CD4-positive, alpha-beta T cell treated with Interferon gamma for 1 hour (primary cell): Measurements from ENCODE around the gene CFAP299.
"Not testable (repeated sequence)": the region's sequence is repeated elsewhere in the genome, so short reads cannot be mapped to it uniquely, and the experiment has no call there.

ENCODE experiments used
- DNase-seq: peaks from one replicate; pipeline ENCODE4 v3.0.0-alpha.2; 2020

Gene CFAP299

DNA sequence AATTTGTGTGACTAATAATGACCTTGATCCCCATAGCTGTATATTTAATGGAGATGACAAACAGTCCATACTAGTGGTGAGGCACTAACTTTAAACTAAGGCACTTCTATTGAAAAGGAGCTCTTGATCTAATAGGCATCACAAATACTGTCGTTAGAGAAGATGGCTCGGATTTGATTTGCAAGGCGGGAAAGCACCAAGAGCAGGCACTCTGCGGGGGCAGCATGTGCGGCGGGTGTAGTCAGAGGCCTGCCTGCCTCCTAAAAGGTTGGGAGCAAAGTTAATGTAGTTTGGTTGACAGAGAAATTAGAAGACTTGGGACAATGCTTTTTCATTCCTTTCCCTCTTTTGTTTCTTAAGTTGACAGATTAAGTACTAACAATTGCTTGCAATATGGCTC is 278.8 kb downstream of the CFAP299 start:
- DNase-seq = no peak

DNA sequence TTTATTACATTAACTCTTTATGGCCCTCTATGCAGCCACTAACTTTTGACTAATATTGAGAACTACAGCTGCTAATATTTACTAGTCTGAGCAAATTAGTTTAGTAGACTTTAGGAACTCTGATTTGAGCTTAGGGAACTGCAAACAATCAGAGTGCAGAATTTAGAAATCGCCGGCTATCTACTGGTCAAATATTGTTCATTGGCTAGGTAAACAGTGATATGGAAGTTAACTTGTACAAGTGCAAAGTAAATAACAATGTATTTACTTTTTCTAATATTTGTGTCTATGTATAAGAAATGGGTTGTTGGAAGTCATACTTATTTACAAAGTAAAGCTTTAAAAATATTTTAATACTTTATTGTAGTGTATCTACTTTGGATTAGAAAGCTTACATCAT is 279.6 kb downstream of the CFAP299 start:
- no peak for DNase-seq

DNA sequence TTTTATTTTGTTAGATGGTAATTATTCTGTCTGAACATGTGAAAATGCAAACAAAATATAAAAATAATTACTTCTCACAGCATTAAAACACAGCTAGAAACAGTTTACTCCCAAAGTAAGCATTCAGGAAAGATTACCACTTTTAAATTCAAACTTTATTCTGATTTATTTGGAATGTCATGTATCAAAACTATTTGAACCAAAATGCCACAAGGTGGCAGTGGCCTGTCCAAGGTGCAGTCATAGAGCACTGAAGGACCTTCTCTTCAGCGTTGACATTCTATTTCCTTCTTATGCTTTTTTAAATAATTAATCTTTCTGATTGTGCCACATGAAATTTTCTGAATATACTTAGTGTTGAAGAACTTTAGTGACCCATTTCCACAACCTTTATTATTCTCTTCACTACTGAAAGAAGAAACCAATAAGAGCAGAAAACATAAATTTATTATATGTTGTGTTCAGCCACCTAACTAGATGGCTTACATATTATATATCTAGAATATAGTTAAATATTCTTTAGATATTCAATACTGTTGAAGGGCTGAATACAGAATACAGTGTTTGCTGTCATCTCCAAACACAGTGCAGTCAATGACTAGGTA is 283.6 kb downstream of the CFAP299 start:
- DNase-seq = no peak

DNA sequence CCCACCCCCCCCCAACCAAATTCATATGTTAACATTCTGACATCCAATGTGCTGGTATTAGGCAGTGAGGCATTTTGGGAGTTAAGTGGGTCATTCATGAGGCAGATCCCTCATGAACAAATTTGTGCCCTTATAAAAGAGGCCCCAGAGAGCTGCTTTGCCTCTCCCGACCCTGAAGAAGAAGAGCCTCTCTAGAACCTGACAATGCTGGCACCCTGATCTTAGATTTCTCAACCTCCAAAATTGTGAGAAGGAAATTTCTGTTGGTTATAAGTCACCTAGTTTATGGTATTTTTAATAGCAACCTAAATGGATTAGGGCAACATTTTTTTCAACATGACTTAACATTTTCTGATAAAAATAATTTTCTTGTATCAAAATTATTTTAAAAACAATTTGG is 296.3 kb downstream of the CFAP299 start:
- DNase-seq = no peak

DNA sequence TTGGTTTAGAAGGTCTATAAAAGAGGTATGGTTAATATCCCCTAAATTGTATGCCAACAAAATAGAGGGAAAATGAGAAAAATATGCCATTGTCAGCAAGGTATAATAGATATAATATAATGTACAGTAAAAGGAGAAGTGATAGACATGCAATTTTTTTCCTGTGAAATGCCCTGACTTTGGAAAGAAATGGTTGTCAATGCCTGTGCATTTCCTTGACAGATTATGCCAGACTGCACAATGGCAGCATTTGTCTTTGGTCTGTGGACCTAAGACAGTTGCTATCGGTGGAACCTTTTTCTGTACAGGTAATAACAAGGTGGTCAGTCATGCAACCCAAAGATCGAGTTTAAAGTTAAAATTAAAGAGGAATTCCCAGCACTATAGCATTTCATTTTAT is 301.7 kb downstream of the CFAP299 start:
- no peak for DNase-seq

DNA sequence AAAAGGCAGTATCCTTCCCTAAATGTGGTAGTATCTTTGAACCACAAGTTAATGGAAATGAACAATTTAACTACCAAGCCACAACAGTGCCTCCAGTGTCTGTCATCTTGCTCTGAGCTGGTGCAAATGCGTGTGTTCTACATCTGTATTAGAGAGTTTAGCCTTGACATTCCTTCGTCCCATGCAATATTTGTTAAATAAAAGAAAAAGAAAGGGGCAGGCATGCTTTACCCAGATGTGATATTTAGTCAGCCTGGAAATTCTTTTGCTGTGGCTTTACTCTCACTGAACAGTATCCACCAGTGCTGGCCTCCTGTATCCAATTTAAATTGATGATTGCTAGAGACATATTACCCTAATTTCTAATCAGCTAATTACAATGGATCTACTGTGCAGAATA is 310.5 kb downstream of the CFAP299 start:
- no peak for DNase-seq

DNA sequence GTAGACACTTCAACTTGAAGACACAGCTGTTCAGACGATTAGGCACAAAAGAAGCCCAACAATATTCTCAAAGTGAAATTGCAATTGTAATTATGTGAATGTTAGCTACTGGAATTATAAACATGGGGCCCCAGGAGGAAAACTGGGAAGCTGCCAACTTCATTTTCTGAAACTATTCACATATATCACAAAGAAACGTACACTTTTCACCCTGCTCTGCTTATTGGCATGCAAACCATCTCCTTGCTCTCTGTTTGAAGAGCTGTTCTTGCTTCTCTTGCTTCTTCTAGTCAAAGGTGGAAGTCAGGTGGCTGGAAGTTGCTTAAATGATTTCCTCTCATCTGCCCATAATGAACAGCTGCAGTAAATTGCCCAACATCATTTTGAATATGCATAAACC is 320.1 kb downstream of the CFAP299 start:
- no peak for DNase-seq

DNA sequence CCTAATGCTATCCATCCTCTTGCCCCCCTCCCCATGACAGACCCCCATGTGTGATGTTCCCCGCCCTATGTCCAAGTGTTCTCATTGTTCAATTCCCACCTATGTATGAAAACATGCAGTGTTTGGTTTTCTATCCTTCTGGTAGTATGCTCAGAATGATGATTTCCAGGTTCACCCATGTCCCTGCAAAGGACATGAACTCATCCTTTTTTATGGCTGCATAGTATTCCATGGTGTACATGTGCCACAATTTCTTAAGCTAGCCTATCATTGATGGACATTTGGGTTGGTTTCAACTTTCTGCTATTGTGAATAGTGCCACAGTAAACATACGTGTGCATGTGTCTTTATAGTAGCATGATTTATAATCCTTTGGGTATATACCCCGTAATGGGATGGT is 334.6 kb downstream of the CFAP299 start:
- not testable (repeated sequence) for DNase-seq

DNA sequence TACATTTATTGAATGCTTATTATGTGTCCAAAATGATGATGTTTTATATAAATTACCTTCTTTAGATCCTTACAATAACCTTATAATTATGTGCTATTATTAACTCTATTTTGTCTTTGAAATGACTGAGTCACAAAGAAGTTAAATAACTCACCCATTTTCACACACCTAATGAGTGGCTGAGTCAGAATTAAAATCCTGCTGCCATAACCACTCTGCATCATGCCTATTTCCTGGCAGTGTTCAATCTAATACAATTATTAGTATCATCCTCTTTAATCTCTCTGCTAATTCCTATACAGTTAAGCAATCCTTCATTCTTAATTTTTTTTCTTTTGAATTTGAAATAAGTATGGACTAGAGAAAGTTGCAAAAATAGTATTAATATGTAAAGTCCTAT is 342.9 kb downstream of the CFAP299 start:
- no peak for DNase-seq

DNA sequence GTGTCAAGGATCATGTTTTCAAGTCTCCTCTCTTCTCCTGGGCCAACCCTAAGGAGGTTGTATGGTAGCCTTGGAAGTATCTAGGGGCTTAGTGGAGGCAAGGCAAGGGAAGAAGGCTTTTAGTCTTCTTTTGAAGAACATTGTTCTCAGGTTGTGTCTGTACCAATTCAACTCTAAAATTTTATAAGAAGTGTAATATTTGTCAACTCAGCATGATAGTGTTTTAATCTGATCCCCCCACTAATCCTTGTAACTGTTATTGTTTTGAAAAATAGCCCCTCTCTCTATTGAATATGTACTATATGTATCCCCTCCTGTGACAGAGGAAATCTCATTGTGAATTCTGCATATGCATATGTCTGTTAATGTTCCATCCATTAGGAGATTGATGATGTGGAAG is 345.4 kb downstream of the CFAP299 start:
- DNase-seq = no peak

DNA sequence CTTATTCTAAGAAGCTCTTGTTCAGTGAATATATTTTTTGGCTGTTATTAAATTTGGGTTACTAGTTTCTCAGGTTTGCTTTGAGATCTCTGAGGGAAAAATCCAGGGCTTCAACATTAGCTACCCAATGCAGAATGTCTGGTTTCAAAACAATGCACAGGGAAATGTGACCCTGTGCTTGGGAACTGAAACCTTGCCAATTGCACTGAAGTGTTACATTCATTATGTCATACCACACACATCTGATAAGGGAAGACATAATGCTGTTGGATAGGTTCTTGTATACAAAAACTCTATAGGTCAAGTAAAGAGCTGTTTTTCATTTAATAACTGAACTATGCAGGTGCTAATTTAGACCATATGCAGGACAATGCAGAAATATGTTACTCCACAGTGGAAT is 349.7 kb downstream of the CFAP299 start:
- no peak for DNase-seq

DNA sequence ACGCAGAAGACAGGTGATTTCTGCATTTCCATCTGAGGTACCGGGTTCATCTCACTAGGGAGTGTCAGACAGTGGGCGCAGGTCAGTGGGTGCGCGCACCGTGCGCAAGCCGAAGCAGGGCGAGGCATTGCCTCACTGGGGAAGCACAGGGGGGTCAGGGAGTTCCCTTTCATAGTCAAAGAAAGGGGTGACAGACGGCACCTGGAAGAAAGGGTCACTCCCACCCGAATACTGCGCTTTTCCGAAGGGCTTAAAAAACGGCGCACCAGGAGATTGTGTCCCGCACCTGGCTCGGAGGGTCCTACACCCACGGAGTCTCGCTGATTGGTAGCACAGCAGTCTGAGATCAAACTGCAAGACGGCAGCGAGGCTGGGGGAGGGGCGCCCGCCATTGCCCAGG is 352.2 kb downstream of the CFAP299 start:
- DNase-seq = not testable (repeated sequence)

DNA sequence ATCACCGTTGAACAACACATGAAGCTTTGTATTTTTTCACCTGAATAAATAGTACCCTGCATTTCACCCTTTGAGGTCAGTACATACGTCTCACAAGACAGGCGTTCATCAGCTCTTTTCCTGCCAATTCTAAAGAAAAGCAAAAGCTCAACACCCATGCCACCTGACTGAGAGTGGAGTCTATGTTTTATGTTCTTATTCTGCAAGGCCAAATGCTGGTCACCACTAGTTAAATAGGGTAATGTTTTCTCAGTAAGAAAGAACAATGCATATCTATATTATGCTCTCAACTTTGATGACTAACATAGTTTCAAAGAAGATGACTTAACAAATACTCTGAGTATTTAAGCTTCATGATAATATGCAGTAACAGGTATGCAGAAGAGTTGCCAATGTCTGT is 358.6 kb downstream of the CFAP299 start:
- no peak for DNase-seq

DNA sequence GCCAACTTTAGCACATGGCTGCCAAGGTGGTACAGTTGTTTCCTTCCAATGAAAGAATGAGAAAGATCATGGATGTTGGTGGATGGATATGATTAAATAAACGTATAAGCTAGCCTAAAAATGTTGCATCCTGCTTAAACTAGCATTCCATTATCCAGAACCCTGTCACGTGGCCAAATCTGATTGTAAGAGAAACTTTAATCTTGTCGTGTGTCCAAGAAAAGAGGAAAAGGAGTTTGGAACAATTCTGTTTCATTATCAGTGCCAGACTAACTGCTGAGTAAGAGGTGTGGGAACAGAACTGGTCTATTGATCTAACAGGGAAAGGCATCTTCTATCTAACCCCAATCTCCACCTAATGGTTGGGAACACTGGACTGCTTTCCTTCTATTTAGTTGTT is 369.8 kb downstream of the CFAP299 start:
- no peak for DNase-seq

DNA sequence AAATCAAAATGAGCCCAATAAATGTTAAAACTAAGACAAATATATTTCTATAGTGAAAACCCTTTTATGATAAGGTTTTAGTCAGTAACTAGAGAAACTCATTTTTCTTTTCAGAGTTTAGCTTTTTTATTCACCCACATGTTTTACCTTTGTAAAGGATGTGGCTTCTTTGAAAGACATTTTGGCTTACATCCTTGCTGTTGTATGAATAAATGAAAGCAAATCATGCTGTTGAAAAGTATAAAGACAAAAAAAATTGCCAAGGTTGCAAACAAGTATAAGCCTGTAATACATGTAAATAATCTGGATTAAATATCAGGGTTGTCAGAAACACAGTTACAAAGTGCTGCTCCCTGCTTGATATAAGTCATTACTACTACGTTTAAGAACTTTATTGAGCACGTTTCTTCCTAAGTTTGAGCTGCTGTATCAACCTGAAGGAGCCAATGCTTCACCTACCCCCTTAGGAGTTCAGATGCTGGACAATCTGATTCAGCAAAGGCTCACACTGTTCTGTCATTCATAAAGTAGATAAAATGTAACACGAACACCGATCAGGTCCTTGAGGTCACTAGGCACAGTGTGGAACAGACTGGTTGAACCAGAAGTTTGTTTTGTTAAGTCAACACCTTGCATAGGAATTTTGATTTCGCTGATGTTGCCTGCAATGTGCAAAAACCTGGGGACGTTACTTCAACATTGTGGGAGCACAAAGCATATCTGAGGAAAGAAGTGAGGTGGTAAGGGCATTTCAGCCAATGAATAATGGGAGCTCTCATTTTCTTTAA is 373.7 kb downstream of the CFAP299 start:
- DNase-seq = no peak

DNA sequence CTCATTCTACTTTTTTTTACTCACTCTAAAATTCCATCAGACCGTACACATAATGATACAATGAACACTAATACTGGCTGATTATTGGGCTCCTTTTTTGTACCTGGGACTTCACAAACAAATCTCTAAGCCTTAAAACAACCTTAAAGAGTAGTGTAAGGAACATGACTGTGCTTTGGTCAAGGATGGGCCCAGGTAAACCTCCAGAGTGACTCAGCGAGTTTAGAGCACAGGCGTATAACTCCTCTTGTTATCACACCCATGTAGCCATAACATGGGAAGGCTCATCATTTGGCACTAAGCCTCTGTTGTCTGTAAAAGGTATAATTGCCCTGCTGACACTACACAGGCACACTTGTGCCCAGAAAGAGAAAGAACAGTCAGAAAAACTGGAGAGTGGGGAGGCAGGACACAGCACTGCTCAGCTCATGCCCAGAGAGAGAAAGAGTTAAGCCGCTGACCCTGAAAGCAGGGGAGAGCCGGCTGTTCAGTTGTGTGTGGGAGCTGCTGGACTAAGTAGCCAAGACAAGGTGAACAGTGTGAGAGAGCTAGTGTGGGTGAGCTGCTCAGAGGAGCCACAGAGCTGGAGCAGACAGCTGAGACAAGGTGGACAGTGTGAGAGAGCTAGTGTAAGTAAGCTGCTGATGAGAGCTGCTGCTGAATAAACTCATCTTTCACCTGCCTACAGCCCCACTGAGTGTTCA is 375.4 kb downstream of the CFAP299 start:
- DNase-seq = no peak

DNA sequence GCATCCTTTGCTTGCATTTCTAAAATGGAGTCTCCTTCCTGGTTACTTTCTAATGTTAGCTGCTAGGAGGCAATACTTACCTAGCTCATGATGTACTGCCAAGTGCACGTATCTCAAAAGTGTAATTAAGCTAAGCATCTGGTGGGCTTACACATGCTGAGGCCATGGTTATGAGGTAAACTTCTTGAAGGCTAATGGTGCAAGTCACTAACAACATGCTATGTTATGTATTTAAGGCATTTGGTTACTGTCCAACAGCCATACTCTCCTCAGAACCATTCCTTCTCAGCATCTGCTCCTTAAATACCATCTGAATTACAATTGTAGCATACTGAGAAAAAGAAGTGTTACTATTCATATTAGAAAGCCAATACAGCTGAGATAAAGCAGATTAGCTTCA is 376.4 kb downstream of the CFAP299 start:
- no peak for DNase-seq

DNA sequence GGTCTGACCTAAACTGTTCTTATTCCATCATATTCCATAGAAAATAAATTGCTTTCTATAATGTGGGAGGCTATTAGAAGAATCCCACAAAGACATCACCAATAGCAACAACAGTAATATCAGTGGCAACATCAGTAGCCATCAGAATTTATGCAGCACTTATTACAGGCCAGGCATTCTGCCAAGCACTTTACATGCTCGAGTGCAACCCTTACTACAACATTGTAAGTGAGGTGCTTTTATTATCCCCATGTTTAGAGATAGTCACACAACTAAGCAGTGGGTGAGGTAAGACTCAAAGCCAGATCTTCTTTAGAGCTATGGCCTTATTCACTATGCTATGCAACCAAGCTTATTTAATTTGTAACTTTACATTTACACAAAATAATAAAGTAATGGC is 377.9 kb downstream of the CFAP299 start:
- no peak for DNase-seq

DNA sequence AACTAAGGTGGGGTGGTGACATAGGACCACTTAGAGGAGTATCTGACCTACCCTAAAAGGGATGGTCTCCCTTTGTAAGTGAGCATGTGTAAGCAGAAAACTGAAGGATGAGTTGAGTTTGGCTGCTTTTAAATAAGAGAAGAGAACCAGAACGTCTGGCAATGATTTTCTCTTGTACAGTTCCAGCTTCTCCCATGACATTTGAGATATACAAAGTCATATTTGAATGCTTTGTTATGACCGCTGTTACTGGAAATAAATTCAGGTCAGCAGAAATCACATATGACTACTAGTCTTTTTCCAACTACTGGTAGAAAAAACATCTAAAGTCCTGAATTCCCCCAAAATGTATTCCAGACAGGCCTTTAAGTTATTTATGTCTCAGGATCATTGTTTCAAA is 381.7 kb downstream of the CFAP299 start:
- no peak for DNase-seq

DNA sequence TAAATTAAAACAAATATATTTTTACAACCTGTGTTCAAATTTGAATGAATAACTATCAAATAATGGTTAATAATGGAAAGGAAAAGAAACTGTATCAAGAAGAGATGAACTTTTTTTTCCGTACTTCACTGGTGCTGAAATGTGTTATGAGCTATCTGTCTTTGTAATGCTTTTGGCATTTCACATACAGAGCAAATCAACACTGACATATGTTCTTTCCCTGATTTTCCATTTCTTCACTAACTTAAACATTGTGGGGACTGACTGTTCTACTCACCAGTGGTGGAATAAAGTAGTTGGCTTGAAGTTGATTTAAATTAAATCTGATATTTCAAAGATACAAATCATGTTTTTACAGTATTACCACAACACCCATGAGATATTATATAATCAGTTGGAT is 390.9 kb downstream of the CFAP299 start:
- DNase-seq = no peak

DNA sequence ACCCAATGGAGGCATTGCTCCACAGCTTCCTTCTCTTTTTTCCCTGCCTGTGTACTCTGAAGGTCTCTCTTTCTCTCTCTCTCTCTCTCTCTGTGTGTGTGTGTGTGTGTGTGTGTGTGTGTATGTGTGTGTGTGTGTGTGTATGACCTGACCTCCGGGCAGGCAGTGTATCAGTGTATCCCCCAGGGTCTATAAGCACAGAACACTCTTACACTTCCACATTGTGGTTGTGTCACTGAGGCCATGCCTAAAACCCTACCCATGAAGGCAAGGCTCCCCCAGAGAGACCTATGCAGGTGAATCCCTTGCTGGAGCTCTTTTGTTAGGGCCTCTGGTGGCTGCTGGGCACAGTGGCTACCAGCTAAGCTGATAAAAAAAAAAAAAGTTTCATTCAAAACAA is 394.6 kb downstream of the CFAP299 start:
- no peak for DNase-seq

DNA sequence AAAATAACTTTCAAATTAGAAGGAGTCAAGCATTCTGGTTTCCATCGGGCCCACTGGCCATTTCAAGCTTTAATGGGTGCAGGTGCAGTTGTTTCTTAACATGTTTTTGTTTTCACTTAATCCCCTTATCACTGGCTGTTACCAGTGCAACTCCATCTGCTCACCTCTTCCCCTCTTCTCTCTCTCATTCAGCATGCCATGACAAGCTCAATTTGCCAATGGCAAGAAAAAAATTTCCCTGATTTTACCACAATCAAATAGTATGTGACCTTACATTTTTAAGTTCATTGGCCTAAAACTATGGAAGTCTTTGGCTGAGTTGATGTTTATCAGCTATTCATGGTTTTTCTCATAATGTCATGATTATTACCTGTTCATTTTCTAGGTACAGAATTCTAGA is 395.9 kb downstream of the CFAP299 start:
- DNase-seq = no peak

DNA sequence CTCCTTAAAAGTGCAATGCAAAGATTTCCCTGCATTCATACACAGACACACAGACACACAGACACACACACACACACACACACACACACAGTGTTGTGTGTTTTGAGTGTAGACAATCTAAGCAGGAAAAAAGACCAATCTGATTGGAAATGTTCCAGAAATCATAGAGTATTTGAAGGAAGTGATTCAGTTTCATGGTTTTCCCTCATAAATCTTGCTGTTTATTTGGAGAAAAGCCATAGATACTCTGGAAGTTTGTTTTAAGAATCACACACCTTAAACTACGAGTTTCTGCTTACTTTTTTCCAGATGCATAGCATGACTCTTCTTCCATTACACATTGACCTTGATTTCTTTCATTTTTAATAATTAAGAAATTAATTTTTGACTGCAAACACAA is 396.5 kb downstream of the CFAP299 start:
- no peak for DNase-seq

DNA sequence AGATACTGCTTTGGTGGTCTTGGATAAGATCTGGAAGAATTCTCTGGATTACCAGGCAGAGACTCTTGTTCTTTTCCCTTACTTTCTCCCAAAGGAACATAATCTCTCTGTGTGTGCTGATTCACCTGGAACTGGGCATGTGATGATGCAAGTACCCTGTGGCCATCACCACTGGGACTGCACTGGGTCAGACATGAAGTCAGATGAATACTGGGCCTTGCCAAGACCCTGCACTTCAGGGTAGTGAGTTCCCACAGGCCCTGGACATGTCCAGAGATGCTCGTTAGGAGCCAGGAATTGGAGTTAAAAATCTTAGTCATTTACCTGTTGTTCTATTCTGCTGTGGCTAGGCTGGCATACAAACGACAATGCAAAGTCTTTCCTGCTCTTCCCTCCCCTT is 404.8 kb downstream of the CFAP299 start:
- no peak for DNase-seq
